NCI-H128 (cell line): ENCODE measurements around the gene MGA.
A peak's percentile ranks its signal among the peaks of the same experiment; 100 is the strongest.
"Not testable (repeated sequence)": the region's sequence is repeated elsewhere in the genome, so short reads cannot be mapped to it uniquely, and the experiment has no call there.

Source experiments
- DNase-seq: peaks from one replicate; lab custom pipeline; 2025; ENCODE audit not compliant: unreplicated experiment; lab: John Stamatoyannopoulos, UW

The MGA gene

DNA sequence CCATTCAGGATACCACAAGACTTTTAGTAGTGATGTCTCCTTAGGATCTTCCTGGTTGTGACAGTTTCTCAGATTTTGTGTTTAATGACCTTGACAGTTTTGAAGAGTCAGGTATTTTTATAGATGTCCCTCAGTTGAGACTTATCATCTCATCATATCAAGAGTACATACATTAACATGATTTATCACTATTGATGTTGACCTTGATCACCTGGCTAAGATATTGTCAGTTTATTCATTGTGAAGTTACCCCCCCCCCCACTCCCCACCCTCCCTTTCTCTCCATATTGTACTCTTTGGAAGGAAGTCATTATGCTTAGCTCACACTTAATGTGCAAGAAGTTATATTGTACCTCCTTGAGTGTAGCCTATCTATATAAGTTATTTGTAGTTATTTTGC, 42.9 kb downstream of the MGA start:
- DNase-seq, result no peak

DNA sequence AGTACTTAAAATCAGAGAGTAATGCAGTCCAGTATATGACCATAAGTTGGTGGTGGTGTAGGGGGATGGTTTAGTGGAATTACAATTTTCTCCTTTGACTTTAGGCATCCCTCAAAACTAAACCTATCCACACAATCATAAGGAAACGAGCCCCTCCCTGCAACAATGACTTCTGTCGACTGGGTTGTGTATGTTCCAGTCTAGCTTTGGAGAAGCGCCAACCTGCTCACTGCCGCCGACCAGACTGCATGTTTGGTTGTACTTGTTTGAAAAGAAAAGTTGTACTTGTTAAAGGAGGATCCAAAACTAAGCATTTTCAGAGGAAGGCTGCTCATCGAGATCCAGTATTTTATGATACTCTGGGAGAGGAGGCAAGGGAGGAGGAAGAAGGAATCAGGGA, 52.8 kb downstream of the MGA start:
- DNase-seq, result no peak

DNA sequence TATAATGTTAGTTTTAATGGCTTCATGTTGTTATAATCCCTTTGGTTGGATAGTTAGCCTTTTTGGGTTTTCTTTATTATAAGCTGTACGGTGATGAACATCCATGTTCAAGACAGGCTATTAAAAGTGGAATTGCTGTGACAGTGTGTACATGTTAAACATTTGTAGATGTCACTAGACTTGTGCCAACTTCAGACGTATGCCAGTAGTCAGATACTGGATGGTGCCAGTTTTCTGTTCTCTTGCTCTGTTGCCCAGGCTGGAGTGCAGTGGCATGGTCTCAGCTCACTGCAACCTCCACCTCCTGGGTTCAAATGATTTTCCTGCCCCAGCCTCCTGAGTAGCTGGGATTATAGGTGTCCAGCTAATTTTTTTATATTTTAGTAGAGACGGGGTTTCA, 54.1 kb downstream of the MGA start:
- no peak for DNase-seq

DNA sequence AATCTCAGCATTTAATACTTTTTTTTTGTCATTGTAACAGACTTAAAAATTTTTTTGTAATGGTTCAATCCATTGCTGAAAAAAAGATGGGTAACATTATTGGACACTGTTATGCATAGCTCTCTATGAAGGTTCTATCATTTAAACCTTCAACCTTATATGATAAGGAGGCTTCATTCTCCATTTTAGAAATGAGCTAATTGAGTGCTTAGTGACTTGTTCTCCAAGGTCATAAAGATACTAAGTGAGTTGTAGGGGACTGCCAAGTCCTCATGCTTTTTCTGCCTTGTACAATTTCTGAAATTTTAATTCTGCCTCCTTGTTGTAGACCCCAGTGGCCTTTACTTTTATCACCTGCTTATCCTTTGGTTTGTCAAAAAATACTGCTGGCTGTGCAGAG, 56.7 kb downstream of the MGA start:
- no peak for DNase-seq

DNA sequence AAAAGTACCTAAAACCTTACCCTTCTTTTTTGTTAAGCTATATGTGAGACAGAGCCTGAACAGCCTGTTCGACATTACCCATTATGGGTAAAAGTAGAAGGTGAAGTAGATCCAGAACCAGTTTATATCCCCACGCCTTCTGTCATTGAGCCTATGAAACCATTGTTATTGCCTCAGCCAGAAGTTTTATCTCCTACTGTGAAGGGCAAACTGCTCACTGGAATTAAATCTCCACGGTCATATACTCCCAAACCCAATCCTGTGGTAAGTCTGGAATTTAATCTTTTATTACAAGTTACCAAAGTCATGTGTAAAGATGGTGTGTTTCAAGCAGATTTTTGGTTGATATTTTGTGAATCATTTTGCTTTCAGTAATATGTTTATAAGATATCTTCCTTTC, 66.9 kb downstream of the MGA start:
- no peak for DNase-seq

DNA sequence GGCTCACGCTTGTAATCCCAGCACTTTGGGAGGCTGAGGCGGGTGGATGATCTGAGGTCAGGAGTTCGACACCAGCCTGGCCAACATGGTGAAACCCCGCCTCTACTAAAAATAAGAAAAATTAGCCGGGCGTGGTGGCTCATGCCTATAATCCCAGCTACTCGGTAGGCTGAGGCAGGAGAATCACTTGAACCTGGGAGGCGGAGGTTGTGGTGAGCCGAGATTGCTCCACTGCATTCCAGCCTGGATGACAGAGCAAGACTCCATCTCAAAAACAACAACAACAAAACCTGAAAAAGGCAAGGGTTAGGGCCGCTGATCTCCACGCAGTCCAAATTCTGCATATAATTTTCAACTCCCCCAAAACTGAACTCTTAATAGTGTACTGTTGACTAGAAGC, 67.9 kb downstream of the MGA start:
- not testable (repeated sequence) for DNase-seq

DNA sequence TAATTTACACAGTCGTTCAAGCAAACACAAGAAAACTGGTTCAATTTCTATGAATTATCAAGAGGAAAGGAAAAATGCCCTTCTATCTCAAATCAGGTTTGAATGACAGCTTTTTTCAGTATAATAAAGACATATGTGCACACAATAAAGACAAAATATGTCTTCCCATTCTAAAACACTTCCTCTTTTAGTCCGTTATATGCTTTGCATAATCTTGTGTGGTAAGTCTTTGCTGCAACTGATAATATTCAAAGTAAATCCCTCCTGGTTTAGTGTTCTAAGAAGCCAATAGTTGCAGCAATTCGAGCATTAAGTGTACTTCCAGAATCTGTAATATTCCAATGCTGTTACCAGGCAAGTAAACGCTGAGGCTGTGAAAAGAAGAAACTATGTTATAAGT, 70.3 kb downstream of the MGA start:
- DNase-seq, result no peak

DNA sequence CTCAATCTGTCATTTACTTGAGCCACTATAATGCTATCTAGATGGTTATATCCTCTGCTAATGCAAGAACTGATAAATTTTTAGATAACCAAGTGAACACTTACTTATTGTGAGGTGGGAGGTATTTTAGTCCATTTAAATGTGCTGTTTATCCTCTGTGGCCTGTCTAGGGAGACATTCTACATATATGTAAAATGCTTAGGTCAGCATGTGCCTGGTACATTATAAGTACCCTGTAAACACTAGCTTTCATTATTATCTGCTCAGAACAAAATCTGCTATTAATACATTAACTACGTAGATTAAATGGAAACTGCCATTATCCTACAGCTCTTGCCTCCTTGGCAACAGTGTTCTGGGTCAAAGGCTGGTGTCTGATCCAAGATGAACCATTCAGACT, 72.3 kb downstream of the MGA start:
- DNase-seq, result no peak

DNA sequence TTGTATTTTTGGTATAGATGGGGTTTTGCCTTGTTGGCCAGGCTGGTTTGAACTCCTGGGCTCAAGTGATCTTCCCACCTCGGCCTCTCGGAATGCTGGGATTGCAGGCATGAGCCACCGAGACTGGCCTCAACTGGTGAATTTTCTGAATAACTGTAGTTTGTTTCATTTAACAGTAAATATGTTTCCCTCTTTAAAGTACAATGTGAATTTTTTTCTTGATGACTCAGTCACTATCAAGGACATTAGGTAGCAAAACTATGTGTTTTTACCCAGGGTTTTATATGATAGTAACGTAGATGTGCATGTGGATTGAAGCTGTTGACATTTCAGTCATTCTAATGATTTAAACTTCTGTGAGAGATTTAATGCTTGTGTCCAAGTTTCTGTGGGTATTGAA, 73.9 kb downstream of the MGA start:
- DNase-seq, result no peak

DNA sequence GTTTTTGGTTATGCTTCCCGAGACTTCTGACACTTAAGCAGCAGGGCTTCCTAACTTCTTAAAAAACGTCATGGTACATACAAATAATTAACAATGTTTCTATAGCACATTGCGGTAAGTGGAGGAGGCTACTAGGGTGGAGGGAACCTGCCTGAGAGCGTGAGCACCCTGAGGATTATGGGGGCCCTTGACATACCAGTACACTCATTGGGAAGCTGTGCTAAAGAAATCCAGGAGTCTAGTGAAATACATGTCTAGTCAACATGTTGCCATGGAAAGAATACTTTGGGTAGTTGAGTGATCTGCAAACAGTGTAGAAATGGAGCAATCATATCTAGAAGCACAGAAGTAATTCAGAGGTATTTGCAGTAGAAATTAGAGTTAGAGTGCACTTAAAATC, 74.8 kb downstream of the MGA start:
- DNase-seq, result no peak

DNA sequence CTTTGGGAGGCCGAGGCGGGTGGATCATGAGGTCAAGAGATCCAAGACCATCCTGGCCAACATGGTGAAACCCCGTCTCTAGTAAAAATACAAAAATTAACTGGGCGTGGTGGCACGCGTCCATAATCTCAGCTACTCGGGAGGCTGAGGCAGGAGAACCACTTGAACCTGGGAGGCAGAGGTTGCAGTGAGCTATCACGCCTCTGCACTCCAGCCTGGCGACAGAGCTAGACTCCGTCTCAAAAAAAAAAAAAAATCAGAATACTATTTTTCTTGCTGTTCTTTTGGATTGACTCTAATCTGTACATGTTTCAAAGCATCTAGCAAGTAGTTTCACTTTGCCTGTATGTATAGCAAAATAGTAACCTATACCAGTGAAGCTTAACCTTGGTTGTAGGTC, 75.3 kb downstream of the MGA start:
- DNase-seq, result not testable (repeated sequence)

DNA sequence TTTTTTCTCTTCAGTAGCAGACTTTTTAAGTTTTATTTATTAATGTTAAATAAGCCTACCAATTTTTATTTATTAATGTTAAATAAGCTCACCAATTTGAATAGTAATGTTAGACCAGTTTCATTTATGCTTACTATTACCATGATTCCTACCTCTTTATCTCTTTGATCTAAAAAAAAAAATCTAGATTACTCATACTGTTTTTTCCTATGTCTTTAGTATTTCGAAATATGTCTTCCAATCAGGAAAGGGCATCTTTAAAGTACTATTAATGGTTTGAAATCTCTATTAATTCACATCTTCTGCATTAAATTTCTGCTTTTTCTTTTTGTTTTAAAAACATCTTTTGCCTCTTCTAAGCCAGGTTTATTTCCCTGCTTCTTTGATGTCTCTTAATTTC, 86.6 kb downstream of the MGA start:
- DNase-seq, result no peak

DNA sequence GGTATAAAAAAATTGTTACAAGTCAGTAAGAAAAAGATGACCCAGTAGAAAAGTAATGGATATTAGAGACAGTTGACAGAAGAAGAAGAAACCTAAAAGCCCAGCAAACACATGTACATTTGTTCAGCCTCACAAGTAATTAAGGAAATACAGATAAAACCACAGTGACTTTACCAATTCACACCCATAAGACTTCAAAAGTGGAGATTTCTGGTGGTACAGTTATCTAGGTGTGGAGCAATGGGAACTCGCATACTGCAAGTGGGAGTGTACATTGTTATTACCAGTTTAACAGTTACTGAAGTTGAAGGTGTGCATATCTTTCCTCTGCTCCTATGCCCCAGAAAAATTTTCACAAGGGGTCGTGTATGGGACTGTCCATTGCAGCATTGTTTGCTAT, 96.0 kb downstream of the MGA start:
- no peak for DNase-seq

DNA sequence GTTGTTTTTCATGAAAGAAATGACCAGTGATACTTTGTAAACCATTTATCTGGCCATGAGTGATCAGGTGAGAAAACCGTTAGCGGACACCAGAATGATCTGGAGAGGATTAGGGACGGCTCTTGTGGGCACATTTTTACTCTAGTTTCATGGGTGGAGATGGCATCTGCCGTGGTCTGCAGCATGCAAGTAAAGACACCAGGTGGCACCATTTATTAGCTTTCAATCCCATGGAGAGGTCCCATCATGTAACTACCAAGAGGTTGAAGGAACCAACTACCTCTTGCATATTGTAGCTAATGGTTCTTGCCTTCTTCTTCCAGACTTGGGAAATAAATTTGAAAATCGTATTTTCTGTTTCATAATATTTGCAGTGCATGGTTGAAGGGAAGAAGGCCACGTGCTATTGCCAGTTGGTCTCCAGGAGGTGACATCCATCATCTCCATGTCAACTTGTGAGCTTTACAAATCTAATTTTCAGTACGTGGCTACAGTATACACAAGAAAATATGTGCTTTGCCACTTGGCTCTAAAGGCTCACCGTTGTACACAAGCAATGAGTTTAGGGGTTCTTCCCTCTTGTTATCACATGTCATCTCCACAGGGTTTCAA, 112.6 kb downstream of the MGA start:
- peak; percentile 12 for DNase-seq

DNA sequence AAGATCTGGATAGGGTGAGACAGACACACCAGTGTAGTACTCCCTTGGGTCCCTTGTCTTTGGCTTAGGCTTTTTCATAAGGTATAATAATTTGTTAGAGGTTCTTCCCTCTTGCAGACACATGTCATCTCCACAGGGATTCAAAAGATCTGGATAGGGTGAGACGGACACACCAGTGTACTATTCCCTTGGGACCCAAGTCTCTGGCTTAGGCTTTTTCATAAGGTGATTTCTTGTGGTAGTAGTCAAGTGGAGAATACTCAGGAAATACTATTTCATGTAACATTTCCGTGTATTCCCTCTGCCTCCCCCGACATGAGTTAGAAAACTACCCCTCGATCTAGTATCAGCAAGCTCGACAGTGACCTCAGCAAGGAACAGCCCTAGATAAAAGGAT, 113.1 kb downstream of the MGA start:
- no peak for DNase-seq

DNA sequence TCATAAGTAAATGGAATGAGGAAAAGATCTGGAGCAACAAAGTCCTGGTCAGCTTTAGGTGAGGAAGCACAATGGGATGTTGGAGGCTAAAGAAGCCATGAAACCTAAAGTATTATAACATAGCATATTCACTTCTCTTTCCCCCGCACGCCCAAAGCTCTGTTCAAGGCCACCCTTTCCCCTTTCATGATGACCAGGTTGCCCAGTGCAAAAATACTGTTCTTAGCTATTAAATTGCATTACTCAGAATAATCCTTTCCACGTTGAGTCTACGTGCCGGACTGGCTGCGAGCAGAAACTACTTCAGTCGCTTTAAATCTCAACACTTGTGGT, 113.5 kb downstream of the MGA start:
- no peak for DNase-seq

DNA sequence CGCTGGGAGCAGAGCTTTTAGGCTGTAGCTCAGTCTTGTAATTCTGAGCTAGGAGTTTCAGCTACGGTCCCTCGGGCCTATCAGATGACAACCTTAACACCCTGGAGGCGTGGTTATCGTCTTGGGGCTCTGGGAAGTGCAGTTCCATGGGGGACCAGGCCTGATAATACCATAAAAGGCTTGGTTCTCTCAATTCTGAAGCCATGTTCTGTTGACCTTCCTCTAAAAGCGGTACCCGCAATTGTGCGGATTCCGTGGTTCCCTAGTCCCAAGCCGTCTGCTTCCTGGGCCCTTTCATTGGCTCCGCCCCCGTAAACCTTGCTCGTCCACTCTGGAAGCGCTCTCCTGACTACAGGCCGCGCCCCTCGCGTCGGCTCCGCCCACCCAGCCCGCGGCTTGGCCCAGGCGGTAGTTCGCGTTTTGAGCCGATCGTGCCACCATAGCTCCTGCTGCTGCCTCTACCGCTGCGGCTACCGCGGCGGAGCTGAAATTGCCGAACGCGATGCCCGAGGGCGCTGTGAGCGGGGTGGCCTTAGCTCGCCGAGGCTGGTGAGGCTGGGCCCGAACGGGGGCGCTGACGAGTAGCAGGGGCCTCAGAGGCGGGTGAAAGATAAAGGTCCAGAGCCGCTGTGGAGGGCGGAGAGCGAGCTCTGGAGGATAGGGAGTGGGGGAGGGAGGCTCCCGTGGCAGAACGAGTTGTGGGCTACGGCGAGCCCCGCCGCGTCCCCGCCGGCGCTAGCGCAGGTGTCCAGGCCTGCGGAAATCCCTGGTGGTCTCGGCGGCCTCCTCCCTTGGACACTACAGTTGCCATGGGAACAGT, 114.1 kb downstream of the MGA start, which contains the start of gene MAPKBP1:
Gene MAPKBP1, plus strand, starts transcription at position 423 of the 820 bp plus-strand sequence. CDS start 792 bp downstream, outside the sequence.
- DNase-seq, result peak; percentile 91

DNA sequence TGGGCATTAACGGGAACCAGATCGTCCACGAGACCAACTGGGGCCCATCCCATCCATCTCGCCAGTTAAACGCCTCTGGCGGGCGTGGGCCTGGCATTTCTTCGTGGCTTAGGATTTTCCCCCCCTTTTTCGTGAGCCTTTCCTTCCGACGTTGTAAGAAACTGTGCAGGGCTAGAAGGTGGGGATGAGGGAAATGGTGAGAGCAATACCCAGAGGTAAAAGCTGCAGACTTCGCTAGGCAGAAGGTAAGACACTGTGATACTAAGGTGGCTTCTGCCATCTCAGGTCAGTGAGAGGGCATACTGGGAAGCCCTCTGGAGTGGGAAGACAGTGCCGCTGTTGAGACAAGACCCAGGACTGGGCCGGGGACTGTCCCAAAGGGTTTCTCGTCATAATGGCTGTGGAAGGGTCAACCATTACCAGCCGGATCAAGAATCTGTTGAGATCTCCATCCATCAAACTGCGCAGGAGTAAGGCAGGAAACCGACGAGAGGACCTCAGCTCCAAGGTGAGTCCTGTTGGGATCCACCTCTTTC, 114.7 kb downstream of the MGA start:
- DNase-seq, result no peak

DNA sequence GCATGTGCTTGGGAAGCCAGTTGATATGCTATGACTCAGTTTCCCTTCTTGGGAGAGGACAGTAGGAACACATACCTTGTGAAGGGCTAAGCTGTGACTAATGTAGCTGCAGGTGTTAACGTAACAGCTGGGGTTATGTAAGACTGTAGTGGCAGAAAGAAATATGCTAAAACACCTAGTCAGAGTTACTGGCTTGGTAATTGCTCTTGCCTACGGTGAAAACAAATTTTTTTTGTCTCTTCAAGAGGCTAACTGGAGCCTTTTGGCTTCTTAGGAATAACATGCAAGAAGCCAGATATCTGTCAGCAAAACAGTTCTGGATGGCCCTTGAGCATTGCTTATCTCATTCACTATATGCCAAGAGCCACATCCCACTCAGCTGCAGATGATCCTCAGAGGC, 115.4 kb downstream of the MGA start:
- DNase-seq, result no peak

DNA sequence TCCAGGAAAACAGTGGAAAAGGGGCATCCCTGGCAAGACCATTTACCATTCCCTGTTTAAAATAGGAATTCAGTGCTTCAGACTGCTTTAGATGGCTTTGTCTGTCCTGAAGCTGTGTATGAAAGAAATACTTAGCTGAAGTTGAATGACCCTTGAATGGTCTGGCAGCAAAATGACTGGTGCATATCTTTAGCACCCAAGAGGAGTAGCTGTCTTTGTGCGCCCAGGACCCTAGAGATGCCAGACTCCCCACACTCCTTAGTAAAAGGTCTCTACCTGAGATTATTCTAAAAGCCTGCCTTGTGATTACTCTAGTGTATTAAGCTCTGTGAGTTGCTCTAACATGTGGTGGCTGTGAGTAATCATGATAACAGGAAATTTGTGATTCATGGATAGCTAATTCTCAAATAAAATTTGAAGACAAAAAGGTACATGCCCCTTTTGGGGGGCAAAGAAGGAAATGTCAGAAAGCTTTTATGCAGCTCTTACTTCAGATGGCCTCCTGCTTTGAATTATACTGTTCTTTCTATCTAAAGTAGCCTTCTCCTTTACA, 117.3 kb downstream of the MGA start:
- no peak for DNase-seq

DNA sequence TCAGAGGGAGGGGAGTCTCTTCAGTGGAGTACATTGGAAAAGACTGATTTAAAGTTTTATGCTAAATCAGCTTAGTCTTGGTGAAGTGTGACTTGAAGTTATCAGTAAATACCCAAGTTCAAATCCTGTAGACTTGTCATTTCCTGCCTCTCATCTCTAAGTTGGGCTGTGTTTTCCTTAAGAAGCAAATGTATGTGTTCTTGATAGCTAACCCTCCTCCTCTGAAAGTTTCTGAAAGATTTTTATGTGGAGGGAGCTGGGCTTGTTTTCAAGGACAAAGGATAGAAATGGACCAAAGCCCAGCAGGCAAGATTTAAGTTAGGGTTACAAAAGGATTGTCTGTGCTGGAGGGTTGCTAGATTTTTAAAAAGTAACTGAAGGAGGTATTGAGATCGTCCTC, 118.3 kb downstream of the MGA start:
- no peak for DNase-seq

DNA sequence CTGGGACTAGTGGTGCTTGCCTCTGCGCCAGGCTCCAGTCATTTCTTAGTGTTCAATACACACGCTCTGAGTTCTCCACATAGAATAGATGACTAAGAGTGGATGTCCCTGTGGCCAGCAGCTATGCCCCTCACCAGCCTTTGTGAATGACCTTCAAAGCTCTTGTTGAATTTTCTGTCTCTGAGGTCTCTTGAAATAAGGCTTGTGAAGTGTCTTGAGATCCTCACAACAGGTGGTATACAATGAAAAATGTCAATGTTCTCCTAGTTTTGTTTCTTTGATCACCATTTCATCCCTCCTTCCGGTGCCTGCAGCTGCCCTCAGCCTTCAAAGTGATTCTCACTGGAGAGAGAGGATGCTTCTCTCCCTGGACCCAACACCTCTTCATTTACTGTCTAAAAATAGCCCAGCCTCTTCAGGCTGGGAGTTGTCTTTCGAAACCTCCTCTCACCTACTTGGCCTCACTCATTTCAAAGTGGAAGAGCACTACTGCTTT, 119.5 kb downstream of the MGA start:
- DNase-seq, result no peak
